SJCRH30 (cell line): ENCODE results near the gene PELI3. TPM values are rescaled to one million over a fixed set of nuclear protein-coding genes. Genes with fewer than 3 reads are reported as not detected.

Experiments
- DNase-seq, 2 experiments: peaks; one replicate each; pipeline ENCODE4 v3.0.0-alpha.2; 2015 to 2020
- H3K27ac ChIP-seq: fragments of 250-450 bp; sonication (Bioruptor Pico); 2 replicates; pipeline ENCODE4 v1.5.1; 2020; ENCODE audit warnings: mild to moderate bottlenecking, moderate library complexity
- H3K27me3 ChIP-seq: fragments of 250-450 bp; sonication (Bioruptor Pico); 2 replicates; pipeline ENCODE4 v1.5.1; 2020; ENCODE audit warnings: mild to moderate bottlenecking, moderate library complexity
- H3K36me3 ChIP-seq: fragments of 250-450 bp; sonication (Bioruptor Pico); 2 replicates; pipeline ENCODE4 v1.5.1; 2020; ENCODE audit warnings: mild to moderate bottlenecking, moderate library complexity
- H3K4me1 ChIP-seq: fragments of 250-450 bp; sonication (Bioruptor Pico); 2 replicates; pipeline ENCODE4 v1.5.1; 2020; ENCODE audit warnings: mild to moderate bottlenecking, moderate library complexity
- H3K4me3 ChIP-seq: fragments of 250-450 bp; sonication (Bioruptor Pico); 2 replicates; pipeline ENCODE4 v1.5.1; 2020; ENCODE audit warnings: mild to moderate bottlenecking, moderate library complexity
- H3K9me3 ChIP-seq: fragments of 250-450 bp; sonication (Bioruptor Pico); replicated peaks from 2 replicates; pipeline ENCODE4 v1.5.1; 2020; ENCODE audit warnings: mild to moderate bottlenecking, moderate library complexity
- total RNA-seq: library from RNA; depleted of rRNA; stranded (reverse); fragments of >200 nt; shearing (Covaris generic); gene quantifications from 2 replicates; pipeline ENCODE4 v1.2.3, GENCODE V29; 2014; rRNA removed

Gene PELI3
- total RNA-seq, 1 experiment from 2014 or later = 6.9 TPM

DNA sequence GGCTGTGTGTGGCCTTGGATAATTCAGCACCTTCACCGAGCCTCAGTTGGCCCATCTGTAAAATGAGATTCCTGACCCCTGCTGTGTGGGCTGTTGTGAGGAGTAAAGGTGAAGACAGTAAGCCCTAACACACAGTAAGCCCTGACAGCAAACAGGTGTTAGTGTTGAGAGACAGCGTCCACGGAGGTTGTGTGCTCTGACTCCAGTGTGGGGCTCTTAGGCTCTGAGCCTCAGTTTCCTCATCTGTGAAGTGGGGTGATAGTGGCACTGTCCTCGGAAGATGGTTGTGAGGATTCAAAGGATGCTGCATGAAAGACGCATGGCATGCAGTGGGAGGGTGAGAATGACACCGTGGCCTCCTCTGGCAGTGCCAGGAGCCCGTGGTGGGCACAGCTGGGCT, 27.8 kb downstream of the PELI3 start:
- H3K36me3 ChIP-seq = no peaks in the 10 kb centered on the region
- no peaks in the 10 kb centered on the region for H3K27me3 ChIP-seq
- no peak overlapping the region for H3K4me3 ChIP-seq
- H3K27ac ChIP-seq = no peak overlapping the region
- no peaks in the 10 kb centered on the region for H3K9me3 ChIP-seq
- no peak for DNase-seq
- peaks cover 22% of the 10 kb centered on the region for H3K4me1 ChIP-seq

DNA sequence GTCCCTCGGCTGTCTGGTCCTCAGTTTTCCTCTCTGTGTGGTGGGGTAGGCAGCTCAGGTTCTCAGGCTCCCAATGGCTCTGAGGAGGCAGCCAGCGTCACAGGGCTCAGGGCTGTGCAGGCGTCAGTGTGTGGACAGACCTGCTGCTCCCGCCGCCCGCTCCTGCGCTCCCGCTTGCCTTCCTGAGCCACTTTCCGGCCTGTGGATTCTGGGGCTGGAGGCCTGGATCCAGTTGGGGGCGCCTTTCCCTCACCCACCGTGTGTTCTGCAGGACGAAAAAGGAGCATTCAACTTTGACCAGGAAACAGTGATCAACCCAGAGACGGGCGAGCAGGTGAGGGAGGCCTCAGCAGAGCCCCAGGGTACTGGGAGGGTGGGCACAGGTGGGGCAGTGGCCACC, 28.2 kb downstream of the PELI3 start:
- peaks cover 22% of the 10 kb centered on the region for H3K4me1 ChIP-seq
- no peak overlapping the region for H3K27ac ChIP-seq
- no peaks in the 10 kb centered on the region for H3K36me3 ChIP-seq
- H3K27me3 ChIP-seq = no peaks in the 10 kb centered on the region
- no peak for DNase-seq
- H3K9me3 ChIP-seq = no peaks in the 10 kb centered on the region
- no peak overlapping the region for H3K4me3 ChIP-seq

DNA sequence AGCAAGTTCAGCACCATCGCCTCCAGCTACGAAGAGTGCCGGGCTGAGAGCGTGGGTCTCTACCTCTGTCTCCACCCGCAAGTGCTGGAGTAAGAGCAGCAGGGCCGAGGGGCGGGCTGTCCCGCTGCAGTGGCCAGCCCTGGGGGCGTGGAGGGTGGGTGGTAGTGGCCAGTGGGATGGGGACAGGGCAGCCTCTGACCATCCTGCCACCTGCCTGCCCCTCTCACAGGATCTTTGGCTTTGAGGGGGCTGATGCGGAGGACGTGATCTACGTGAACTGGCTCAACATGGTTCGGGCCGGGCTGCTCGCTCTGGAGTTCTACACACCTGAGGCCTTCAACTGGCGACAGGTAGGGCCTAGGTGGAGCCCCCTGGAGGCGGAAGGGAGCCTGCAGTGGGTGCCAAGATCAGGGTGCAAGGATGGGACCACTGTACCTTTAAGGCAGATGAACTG, 28.7 kb downstream of the PELI3 start:
- no peaks in the 10 kb centered on the region for H3K36me3 ChIP-seq
- no peak for DNase-seq

DNA sequence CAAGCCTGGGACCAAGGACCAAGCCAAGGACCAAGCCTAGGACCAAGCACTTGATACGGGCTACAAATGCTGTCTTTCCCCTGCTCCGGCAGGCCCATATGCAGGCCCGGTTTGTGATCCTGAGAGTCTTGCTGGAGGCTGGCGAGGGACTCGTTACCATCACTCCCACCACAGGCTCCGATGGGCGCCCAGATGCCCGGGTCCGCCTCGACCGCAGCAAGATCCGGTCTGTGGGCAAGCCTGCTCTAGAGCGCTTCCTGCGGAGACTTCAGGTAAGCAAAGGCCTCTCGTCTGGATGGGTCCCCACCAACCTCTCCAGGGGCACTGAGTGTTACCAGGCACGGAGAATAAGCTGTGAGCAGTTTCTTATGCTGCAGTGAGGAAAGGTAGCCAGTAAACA, 30.5 kb downstream of the PELI3 start:
- Histone ChIP-seq H3K27me3 (no peaks in the 10 kb centered on the region), H3K27ac (no peak overlapping the region), H3K36me3 (no peaks in the 10 kb centered on the region), H3K4me1 (peaks cover 14% of the 10 kb centered on the region), H3K4me3 (no peak overlapping the region), H3K9me3 (no peaks in the 10 kb centered on the region)
- no peak for DNase-seq

More for the DNA sequence above, 28.7 kb downstream of the PELI3 start:
- no peak overlapping the region for H3K4me3 ChIP-seq
- no peaks in the 10 kb centered on the region for H3K9me3 ChIP-seq
- H3K4me1 ChIP-seq = peaks cover 22% of the 10 kb centered on the region
- no peak overlapping the region for H3K27ac ChIP-seq
- no peaks in the 10 kb centered on the region for H3K27me3 ChIP-seq

DNA sequence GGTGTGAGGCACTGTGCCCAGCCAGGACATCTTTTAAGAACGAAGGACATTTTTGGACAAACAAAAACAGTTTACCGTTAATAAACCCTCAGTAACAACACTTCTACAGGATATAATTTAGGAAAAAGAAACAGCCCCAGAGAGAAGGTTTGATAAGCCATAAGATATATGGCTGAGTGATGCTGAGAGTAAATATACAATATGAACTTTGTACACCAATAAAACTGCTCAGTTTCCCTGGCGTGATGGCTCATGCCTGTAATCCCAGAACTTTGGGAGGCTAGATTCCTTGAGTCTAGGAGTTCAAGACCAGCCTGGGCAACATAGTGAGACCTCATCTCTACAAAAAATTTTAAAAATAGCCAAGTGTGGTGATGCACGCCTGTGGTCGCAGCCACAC, 31.8 kb downstream of the PELI3 start:
- H3K9me3 ChIP-seq = no peaks in the 10 kb centered on the region
- H3K4me1 ChIP-seq = peaks cover 1% of the 10 kb centered on the region; the same call in 1 of the 2 replicates
- no peak for DNase-seq
- no peaks in the 10 kb centered on the region for H3K27me3 ChIP-seq
- H3K27ac ChIP-seq = no peak overlapping the region
- no peaks in the 10 kb centered on the region for H3K36me3 ChIP-seq
- H3K4me3 ChIP-seq = no peak overlapping the region

DNA sequence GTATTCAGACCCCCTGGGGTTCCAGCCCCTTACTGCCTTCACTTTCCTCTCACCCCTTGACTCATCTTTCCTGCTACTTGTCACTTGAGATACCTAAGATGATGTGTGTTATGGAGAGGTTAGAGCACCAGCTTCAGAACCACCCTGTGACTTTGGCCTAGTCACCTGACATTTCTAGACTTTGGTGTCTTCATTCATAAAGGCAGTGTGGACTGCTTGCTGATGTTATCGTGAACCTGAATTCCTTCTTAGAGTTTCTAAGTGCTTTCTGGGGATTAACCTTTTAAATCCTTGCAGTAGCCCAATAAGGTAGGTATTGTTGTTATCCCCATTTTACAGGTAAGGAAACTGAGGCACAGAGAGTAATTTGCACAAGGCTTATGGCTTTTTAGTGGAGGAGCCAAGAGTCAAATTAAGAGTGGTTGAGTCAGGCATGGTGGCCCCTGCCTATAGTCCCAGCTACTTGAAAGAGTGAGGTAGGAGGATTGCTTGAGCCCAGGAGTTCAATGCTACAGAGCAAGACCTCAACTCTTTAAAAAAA, 38.6 kb downstream of the PELI3 start:
- Histone ChIP-seq H3K4me1 (no peaks in the 10 kb centered on the region), H3K27me3 (no peaks in the 10 kb centered on the region), H3K9me3 (no peaks in the 10 kb centered on the region), H3K36me3 (no peaks in the 10 kb centered on the region), H3K4me3 (no peak overlapping the region), H3K27ac (no peak overlapping the region)
- no peak for DNase-seq

DNA sequence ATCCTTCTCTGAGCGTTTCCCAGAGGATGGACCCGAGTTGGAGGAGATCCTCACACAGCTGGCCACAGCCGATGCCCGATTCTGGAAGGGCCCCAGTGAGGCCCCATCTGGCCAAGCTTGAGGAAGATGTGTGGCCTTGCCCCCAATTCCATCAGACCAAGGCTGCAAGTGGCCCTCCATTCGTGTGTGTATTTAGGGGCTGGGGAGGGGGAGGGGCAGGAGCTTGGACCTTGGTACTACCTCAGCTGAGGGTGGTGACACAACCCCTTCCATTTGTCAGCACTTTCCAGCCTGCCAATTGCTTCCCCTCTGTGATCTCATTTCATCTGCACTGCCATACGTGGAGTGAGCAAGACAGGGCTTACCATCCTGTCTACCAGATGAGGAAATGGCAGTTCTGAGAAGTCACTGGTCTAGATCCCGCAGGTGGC, 42.4 kb downstream of the PELI3 start:
- DNase-seq = no peak
- no peaks in the 10 kb centered on the region for H3K27me3 ChIP-seq
- H3K9me3 ChIP-seq = no peaks in the 10 kb centered on the region
- no peak overlapping the region for H3K4me3 ChIP-seq
- peaks cover 3% of the 10 kb centered on the region; the same call in 1 of the 2 replicates for H3K4me1 ChIP-seq
- H3K36me3 ChIP-seq = no peaks in the 10 kb centered on the region
- H3K27ac ChIP-seq = no peak overlapping the region

DNA sequence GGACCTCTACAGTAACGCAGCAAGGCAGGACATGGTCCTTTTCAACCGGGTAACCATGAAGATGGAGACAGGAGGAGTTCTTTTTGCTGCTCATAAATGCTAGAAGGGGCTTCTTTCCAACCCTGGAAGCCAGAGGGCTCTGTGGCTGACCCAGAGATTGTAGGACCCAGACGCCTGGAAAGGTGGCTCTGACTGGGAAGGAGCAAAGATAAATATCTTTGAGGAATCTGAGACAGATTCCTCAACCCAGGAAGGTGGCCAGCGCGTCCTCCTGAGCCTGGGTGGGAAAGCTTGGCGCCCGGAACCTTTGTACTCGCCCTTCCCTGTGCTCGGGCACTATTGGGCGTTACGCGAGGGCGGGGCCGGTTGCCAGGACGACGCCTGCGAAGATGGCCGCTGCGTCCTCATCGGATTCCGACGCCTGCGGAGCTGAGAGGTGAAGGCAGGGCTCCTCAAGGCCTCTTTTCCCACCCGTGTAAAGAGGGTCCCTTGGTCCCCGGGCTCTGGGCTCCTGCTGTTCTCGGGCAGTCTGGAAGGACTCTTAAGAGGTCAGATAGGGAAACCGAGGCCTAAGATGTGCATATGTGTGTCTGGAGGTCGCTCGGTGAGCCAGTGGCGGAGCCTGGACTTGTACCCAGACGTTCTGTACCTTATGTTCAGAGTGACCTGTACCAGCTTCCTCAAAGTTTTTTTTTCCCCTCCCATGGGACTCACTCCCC, 43.7 kb downstream of the PELI3 start, which contains the start of gene BBS1:
TSS of gene BBS1 (plus strand) at position 365 of the 719 bp plus-strand sequence. CDS start at position 390, 25 bp downstream.
- no peaks in the 10 kb centered on the region for H3K9me3 ChIP-seq
- H3K27ac ChIP-seq = peak within 1 kb of the TSS; percentile 21
- H3K36me3 ChIP-seq = no peaks in the 10 kb centered on the region
- no peaks in the 10 kb centered on the region for H3K27me3 ChIP-seq
- H3K4me3 ChIP-seq = peak within 1 kb of the TSS; percentile 89
- DNase-seq = peak; percentile 84 to 86
- H3K4me1 ChIP-seq = peaks cover 3% of the 10 kb centered on the region; the same call in 1 of the 2 replicates

DNA sequence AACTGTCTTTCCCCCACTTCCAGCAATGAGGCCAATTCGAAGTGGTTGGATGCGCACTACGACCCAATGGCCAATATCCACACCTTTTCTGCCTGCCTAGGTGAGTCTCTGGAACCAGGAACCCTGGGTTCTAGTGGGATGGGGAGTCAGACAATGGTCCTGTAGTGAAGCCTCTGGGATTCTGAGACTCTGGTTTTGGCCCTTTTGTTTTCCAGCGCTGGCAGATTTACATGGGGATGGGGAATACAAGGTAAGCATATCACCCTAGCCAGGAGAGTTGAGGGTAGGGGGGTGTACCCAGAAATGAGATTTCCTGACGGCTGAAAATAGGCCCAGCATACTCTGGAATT, 44.3 kb downstream of the PELI3 start:
- Histone ChIP-seq H3K36me3 (no peaks in the 10 kb centered on the region), H3K9me3 (no peaks in the 10 kb centered on the region), H3K4me1 (peaks cover 3% of the 10 kb centered on the region; the same call in 1 of the 2 replicates), H3K27ac (0 out of 2 replicates have a peak overlapping the region, but pooled peaks have one; percentile 21), H3K27me3 (no peaks in the 10 kb centered on the region), H3K4me3 (peak overlapping the region; percentile 89)
- DNase-seq = no peak

DNA sequence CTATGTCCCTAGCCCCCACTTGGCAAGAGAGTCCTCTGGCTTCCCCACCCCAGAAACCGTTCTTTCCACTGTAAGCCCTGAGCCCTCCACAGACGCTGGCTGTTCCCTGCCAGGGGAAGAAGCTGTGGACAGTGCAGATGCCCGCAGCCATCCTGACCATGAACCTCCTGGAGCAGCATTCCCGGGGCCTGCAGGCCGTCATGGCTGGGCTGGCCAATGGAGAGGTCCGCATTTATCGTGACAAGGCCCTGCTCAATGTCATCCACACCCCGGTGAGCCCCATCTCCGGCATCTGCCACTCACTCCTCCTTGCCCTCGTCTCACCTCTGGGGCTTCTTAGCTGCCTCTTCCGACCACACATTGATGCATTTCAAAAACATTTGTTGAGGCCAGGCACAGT, 56.9 kb downstream of the PELI3 start:
- Histone ChIP-seq H3K27ac (no peak overlapping the region), H3K36me3 (no peaks in the 10 kb centered on the region)
- no peak for DNase-seq

DNA sequence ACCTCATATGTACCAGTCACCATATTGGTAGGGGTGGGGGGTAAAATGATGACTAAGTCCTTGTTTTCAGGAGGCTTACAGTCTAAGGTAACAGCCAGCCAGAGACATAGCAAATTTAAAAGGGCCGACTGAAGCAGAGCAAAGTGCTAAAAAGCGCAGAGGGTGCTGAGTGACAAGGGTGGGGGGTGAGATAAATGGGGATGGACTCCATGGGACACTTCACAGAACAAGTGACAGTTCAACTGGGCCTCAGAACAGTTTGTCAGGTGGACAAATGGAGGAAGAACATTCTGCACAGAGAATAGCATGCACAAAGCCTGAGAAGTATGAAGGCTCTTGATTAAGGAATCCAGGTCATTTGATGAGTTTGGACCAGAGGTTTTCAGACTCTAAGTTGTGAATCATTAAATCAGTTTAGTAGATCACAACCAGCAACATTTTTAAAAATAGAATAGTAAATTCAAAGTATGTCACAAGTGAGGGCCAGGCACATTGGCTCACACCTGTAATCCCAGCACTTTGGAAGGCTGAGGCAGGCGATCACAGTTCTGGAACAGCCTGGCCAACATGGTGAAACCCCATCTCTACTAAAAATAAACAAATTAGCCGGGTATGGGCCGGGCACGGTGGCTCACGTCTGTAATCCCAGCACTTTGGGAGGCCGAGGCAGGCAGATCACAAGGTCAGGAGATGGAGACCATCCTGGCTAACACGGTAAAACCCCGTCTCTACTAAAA, 57.8 kb downstream of the PELI3 start:
- Histone ChIP-seq H3K9me3 (no peaks in the 10 kb centered on the region), H3K4me3 (no peak overlapping the region), H3K27ac (no peak overlapping the region), H3K27me3 (no peaks in the 10 kb centered on the region), H3K4me1 (no peaks in the 10 kb centered on the region), H3K36me3 (no peaks in the 10 kb centered on the region)
- no peak for DNase-seq

More for the DNA sequence above, 56.9 kb downstream of the PELI3 start:
- Histone ChIP-seq H3K9me3 (no peaks in the 10 kb centered on the region), H3K4me1 (no peaks in the 10 kb centered on the region), H3K4me3 (no peak overlapping the region), H3K27me3 (no peaks in the 10 kb centered on the region)

Other genes with a start within 250 kb of the PELI3 start
- gene KLC2, start 209.2 kb upstream of the PELI3 start, total RNA-seq = 6.8 and 9.0 TPM in 2 replicates
- 82.0 and 83.2 TPM in 2 replicates for gene RAB1B, start 198.3 kb upstream of the PELI3 start, total RNA-seq
- gene CNIH2, start 188.7 kb upstream of the PELI3 start, total RNA-seq = 4.5 and 5.8 TPM in 2 replicates
- gene YIF1A, start 177.8 kb upstream of the PELI3 start, total RNA-seq = 43.6 and 44.9 TPM in 2 replicates
- not detected in 2 replicates for gene TMEM151A, start 175.0 kb upstream of the PELI3 start, total RNA-seq
- gene CD248, start 149.9 kb upstream of the PELI3 start, total RNA-seq = 0.30 and 0.45 TPM in 2 replicates
- gene RIN1, start 130.5 kb upstream of the PELI3 start, total RNA-seq = 1.2 and 1.6 TPM in 2 replicates
- gene BRMS1, start 121.8 kb upstream of the PELI3 start, total RNA-seq = 40.5 and 42.9 TPM in 2 replicates
- gene B4GAT1, start 119.3 kb upstream of the PELI3 start, total RNA-seq = 7.7 and 8.0 TPM in 2 replicates
- gene SLC29A2, start 95.1 kb upstream of the PELI3 start, total RNA-seq = 2.6 TPM in 2 replicates
- gene NPAS4, start 45.9 kb upstream of the PELI3 start, total RNA-seq = not detected in 2 replicates
- 86.7 and 102 TPM in 2 replicates for gene MRPL11, start 28.1 kb upstream of the PELI3 start, total RNA-seq
- gene DPP3, start 13.5 kb downstream of the PELI3 start, total RNA-seq = 30.1 and 33.4 TPM in 2 replicates
- gene BBS1, start 43.7 kb downstream of the PELI3 start, total RNA-seq = 11.0 and 13.6 TPM in 2 replicates
- gene ZDHHC24, start 79.1 kb downstream of the PELI3 start, total RNA-seq = 2.6 and 3.1 TPM in 2 replicates
- not detected in 2 replicates for gene ACTN3, start 80.0 kb downstream of the PELI3 start, total RNA-seq
- 4.5 and 5.2 TPM in 2 replicates for gene CTSF, start 101.7 kb downstream of the PELI3 start, total RNA-seq
- 0.23 and 0.43 TPM in 2 replicates for gene CCDC87, start 126.2 kb downstream of the PELI3 start, total RNA-seq
- 10.3 and 15.3 TPM in 2 replicates for gene CCS, start 126.3 kb downstream of the PELI3 start, total RNA-seq
- 68.7 and 70.5 TPM in 2 replicates for gene RBM14, start 149.7 kb downstream of the PELI3 start, total RNA-seq
- gene RBM4, start 171.8 kb downstream of the PELI3 start, total RNA-seq = 154 and 155 TPM in 2 replicates
- 23.7 and 24.7 TPM in 2 replicates for gene RBM4B, start 211.0 kb downstream of the PELI3 start, total RNA-seq